GM19468 (cell line): ENCODE data around the gene SPCS2.
"Not testable (repeated sequence)": the region's sequence is repeated elsewhere in the genome, so short reads cannot be mapped to it uniquely, and the experiment has no call there.

Experiments used
- ATAC-seq: cut with Tn5 transposase; IDR thresholded peaks from one replicate; pipeline ENCODE4 v1.9.1; 2021; ENCODE audit warnings: mild to moderate bottlenecking, moderate library complexity, moderate number of reproducible peaks; ENCODE audit not compliant: unreplicated experiment; ENCODE audit errors: extremely low read depth

The SPCS2 gene

GRCh38 chr11:74948546-74948897 lies 544 bp upstream of the SPCS2 start:
- no peak for ATAC-seq

GRCh38 chr11:74949753-74950137 lies 679 bp downstream of the SPCS2 start:
- ATAC-seq, result no peak

GRCh38 chr11:74950374-74950969 lies 1.4 kb downstream of the SPCS2 start:
- ATAC-seq, result no peak

- no peak for ATAC-seq
These were observed 2.2 kb downstream of the SPCS2 start for GRCh38 chr11:74951226-74951625.

- no peak for ATAC-seq
These were observed 3.7 kb downstream of the SPCS2 start for GRCh38 chr11:74952752-74953151.

- no peak for ATAC-seq
These were observed 4.4 kb downstream of the SPCS2 start for GRCh38 chr11:74953451-74953850.

GRCh38 chr11:74954199-74954598 lies 5.1 kb downstream of the SPCS2 start:
- no peak for ATAC-seq

GRCh38 chr11:74956397-74957015 lies 7.4 kb downstream of the SPCS2 start:
- no peak for ATAC-seq

GRCh38 chr11:74957937-74958629 lies 9.0 kb downstream of the SPCS2 start:
- no peak for ATAC-seq

GRCh38 chr11:74960128-74960527 lies 11.1 kb downstream of the SPCS2 start:
- not testable (repeated sequence) for ATAC-seq

- no peak for ATAC-seq
These were observed 17.6 kb downstream of the SPCS2 start for GRCh38 chr11:74966651-74967050.

- ATAC-seq, result no peak
These were observed 21.9 kb downstream of the SPCS2 start for GRCh38 chr11:74970852-74971395.

- no peak for ATAC-seq
These were observed 22.4 kb downstream of the SPCS2 start for GRCh38 chr11:74971424-74971823.

GRCh38 chr11:74978041-74978440 lies 29.0 kb downstream of the SPCS2 start:
- no peak for ATAC-seq

- ATAC-seq, result no peak
These were observed 31.6 kb downstream of the SPCS2 start for GRCh38 chr11:74980634-74981033.

GRCh38 chr11:74981888-74982287 lies 32.8 kb downstream of the SPCS2 start:
- ATAC-seq, result no peak

GRCh38 chr11:74984070-74984469 lies 35.0 kb downstream of the SPCS2 start:
- ATAC-seq, result no peak

- ATAC-seq, result no peak
These were observed 35.7 kb downstream of the SPCS2 start for GRCh38 chr11:74984730-74985129.

GRCh38 chr11:74988541-74989259 lies 39.6 kb downstream of the SPCS2 start, which contains the start of gene NEU3:
Gene NEU3 (plus strand): TSS chr11:74988933. CDS start chr11:74989061, 128 bp downstream.
- ATAC-seq, result no peak

GRCh38 chr11:74989260-74989638 lies 40.2 kb downstream of the SPCS2 start:
- ATAC-seq, result no peak

GRCh38 chr11:74990150-74990549 lies 41.1 kb downstream of the SPCS2 start:
- ATAC-seq, result not testable (repeated sequence)
